ENCODE data around the gene EIF3B.
A peak's percentile ranks its signal among the peaks of the same experiment; 100 is the strongest.

The EIF3B gene

GRCh38 chr7:2393706-2394105 lies 39.1 kb downstream of the EIF3B start:
- Histone ChIP-seq H3K4me2 (ENCODE audit: low read length) (peak overlapping the region; percentile 39; the same call in 1 of the 2 replicates), H3K4me3 (ENCODE audit: low read length) (no peak overlapping the region)

DNA sequence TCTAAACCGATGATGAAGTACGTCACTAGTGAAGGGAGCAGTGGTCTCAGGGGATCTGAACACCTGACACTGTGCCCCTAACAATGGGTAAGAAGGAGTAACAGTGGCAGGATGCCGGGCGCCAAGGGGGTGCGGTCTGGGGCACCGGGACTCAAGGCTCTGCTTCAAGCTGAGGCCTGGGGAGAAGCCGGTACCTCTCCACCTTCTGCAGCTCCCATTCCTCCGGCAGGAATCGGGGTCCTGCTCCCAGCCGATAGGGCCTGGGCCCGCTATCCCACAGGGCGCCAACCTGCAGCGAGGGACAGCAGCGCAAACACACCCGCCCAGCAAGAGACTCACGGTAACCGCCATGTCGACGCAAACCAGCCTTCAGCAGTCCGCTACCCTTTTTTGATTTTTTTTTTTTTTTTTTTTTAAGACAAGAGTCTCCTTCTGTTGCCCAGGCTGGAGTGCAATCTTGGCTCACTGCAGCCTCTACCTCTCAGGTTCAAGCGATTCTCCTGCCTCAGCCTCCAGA lies 40.0 kb downstream of the EIF3B start:
- Histone ChIP-seq H2AFZ (ENCODE audit: low read depth, low read length) (no peak overlapping the region), H3K27me3 (ENCODE audit: low read depth, low read length) (no peaks in the 10 kb centered on the region), H4K20me1 (ENCODE audit: insufficient read depth, low read length) (no peaks in the 10 kb centered on the region), H3K9ac (ENCODE audit: low read length) (no peak overlapping the region), H3K9me3 (ENCODE audit: insufficient read depth, low read length) (no peaks in the 10 kb centered on the region), H3K4me1 (ENCODE audit: low read length) (peaks cover 8% of the 10 kb centered on the region; the same call in 1 of the 2 replicates), H3K36me3 (replicated peaks; ENCODE audit: low read depth, low read length) (no peaks in the 10 kb centered on the region), H3K4me3 (ENCODE audit: low read length) (no peak overlapping the region), H3K79me2 (ENCODE audit: low read length) (no peaks in the 10 kb centered on the region), H3K4me2 (ENCODE audit: low read length) (no peak overlapping the region), H3K27ac (ENCODE audit: low read length) (no peak overlapping the region)
- TF ChIP-seq CTCF (IDR thresholded peaks at IDR 0.05; ENCODE audit: low read depth, low read length) (no peak), EZH2phosphoT487 (IDR thresholded peaks at IDR 0.05; ENCODE audit: low read depth) (no peak)

More at GRCh38 chr7:2393706-2394105, 39.1 kb downstream of the EIF3B start:
- Histone ChIP-seq H3K4me1 (ENCODE audit: low read length) (peaks cover 8% of the 10 kb centered on the region; the same call in 1 of the 2 replicates), H3K27me3 (ENCODE audit: low read depth, low read length) (no peaks in the 10 kb centered on the region), H2AFZ (ENCODE audit: low read depth, low read length) (no peak overlapping the region), H3K36me3 (replicated peaks; ENCODE audit: low read depth, low read length) (no peaks in the 10 kb centered on the region), H3K27ac (ENCODE audit: low read length) (peak overlapping the region; percentile 41; the same call in 1 of the 2 replicates), H3K9ac (ENCODE audit: low read length) (no peak overlapping the region), H3K9me3 (ENCODE audit: insufficient read depth, low read length) (no peaks in the 10 kb centered on the region), H4K20me1 (ENCODE audit: insufficient read depth, low read length) (no peaks in the 10 kb centered on the region), H3K79me2 (ENCODE audit: low read length) (no peaks in the 10 kb centered on the region)
- TF ChIP-seq CTCF (IDR thresholded peaks at IDR 0.05; ENCODE audit: low read depth, low read length) (no peak), EZH2phosphoT487 (IDR thresholded peaks at IDR 0.05; ENCODE audit: low read depth) (no peak)

DNA sequence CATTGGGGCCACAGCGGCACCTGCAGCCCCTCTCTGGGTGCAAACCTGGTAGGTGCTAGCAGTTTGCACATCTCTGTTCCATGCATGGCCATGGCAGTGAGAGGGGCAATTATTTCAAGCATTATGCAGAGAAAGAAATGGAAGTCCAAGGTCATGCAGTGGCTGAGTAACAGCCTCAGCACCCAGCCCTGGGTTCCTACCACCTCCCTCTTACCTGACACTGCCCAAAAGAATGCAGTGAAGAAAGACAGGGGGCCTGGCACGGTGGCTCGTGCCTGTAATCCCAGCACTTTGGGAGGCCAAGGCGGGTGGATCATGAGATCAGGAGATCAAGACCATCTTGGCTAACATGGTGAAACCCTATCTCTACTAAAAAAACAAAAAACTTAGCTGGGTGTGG lies 43.9 kb downstream of the EIF3B start:
- Histone ChIP-seq H3K27me3 (ENCODE audit: low read depth, low read length) (no peaks in the 10 kb centered on the region), H3K4me2 (ENCODE audit: low read length) (no peak overlapping the region), H3K4me1 (ENCODE audit: low read length) (peaks cover 5% of the 10 kb centered on the region; the same call in 1 of the 2 replicates), H3K27ac (ENCODE audit: low read length) (no peak overlapping the region), H2AFZ (ENCODE audit: low read depth, low read length) (no peak overlapping the region), H3K9ac (ENCODE audit: low read length) (no peak overlapping the region), H4K20me1 (ENCODE audit: insufficient read depth, low read length) (no peaks in the 10 kb centered on the region), H3K36me3 (replicated peaks; ENCODE audit: low read depth, low read length) (no peaks in the 10 kb centered on the region), H3K4me3 (ENCODE audit: low read length) (no peak overlapping the region), H3K79me2 (ENCODE audit: low read length) (no peaks in the 10 kb centered on the region), H3K9me3 (ENCODE audit: insufficient read depth, low read length) (no peaks in the 10 kb centered on the region)
- TF ChIP-seq CTCF (IDR thresholded peaks at IDR 0.05; ENCODE audit: low read depth, low read length) = no peak
- no peak for TF ChIP-seq EZH2phosphoT487 (IDR thresholded peaks at IDR 0.05; ENCODE audit: low read depth)

GRCh38 chr7:2399848-2400587 lies 45.4 kb downstream of the EIF3B start:
- Histone ChIP-seq H4K20me1 (ENCODE audit: insufficient read depth, low read length) (no peaks in the 10 kb centered on the region), H3K27ac (ENCODE audit: low read length) (no peak overlapping the region), H3K79me2 (ENCODE audit: low read length) (no peaks in the 10 kb centered on the region), H3K4me3 (ENCODE audit: low read length) (no peak overlapping the region), H3K4me2 (ENCODE audit: low read length) (no peak overlapping the region), H3K9me3 (ENCODE audit: insufficient read depth, low read length) (no peaks in the 10 kb centered on the region), H3K4me1 (ENCODE audit: low read length) (peaks cover 9% of the 10 kb centered on the region; the same call in 1 of the 2 replicates), H2AFZ (ENCODE audit: low read depth, low read length) (no peak overlapping the region), H3K36me3 (replicated peaks; ENCODE audit: low read depth, low read length) (no peaks in the 10 kb centered on the region), H3K27me3 (ENCODE audit: low read depth, low read length) (no peaks in the 10 kb centered on the region), H3K9ac (ENCODE audit: low read length) (no peak overlapping the region)
- TF ChIP-seq CTCF (IDR thresholded peaks at IDR 0.05; ENCODE audit: low read depth, low read length) (no peak), EZH2phosphoT487 (IDR thresholded peaks at IDR 0.05; ENCODE audit: low read depth) (no peak)
